Stimulated activated CD8-positive, alpha-beta memory T cell treated with anti-CD3 and anti-CD28 coated beads, Interleukin-7, amount 100 ng/mL, for 4 hours (primary cell): ENCODE data around the gene HLA-G.
"Not testable (repeated sequence)": the region's sequence is repeated elsewhere in the genome, so short reads cannot be mapped to it uniquely, and the experiment has no call there.

Source experiments
- DNase-seq, 2 donors: peaks; one replicate each; pipeline ENCODE4 v3.0.0-alpha.2; 2020; ENCODE audit warnings: low read depth in 2 of 2

HLA-G gene

DNA sequence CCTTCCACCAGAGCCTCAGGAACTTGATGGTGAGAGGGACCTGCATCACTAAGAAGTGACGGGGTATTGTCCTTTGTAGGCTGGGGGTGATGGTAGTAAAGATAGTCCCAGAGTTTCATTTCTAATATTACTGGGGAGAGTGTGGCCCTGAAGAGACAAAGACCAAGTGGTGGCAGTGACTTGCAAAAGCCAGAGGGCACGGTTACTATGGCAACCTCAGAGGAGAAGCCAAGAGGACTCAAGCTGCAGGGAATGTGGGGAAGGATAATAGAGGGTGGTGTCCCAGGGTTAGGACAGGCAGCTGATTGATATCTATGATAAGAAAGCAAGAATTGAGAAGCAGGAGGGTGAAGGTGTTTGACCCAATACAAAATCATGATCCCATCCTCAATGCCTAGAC, 42.5 kb downstream of the HLA-G start:
- DNase-seq = no peak

- no peak for DNase-seq
Observed at GRCh38 chr6:29872791-29873190, 45.2 kb downstream of the HLA-G start.

GRCh38 chr6:29875257-29875656, 47.6 kb downstream of the HLA-G start:
- no peak for DNase-seq

- DNase-seq = not testable (repeated sequence)
Observed at GRCh38 chr6:29875734-29876133, 48.1 kb downstream of the HLA-G start.
